Stimulated activated CD8-positive, alpha-beta memory T cell treated with anti-CD3 and anti-CD28 coated beads, Interleukin-7, amount 100 ng/mL, for 4 hours (primary cell): Measurements from ENCODE around the gene ATE1.
"Not testable (repeated sequence)": the region's sequence is repeated elsewhere in the genome, so short reads cannot be mapped to it uniquely, and the experiment has no call there.

Experiments used
- DNase-seq, 2 donors: peaks; one replicate each; pipeline ENCODE4 v3.0.0-alpha.2; 2020; ENCODE audit warnings: low read depth in 2 of 2

The ATE1 gene

DNA sequence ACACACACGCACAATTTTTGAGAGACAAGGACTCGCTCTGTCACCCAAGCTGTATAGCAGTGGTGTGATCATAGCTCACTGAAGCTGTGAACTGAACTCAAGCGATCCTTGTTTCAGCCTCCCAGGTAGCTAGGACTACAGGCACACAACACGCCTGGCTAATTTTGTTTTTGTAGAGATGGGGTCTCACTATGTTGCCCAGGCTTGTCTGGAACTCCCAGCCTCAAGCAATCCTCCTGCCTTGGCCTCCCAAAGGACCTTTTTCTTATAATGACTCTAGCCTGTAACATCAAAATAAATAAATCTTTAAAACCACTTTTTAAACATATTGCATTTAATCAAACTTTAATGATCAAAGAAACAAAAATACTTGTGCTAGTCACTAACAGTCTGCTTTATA is 188.7 kb downstream of the ATE1 start:
- no peak for DNase-seq

DNA sequence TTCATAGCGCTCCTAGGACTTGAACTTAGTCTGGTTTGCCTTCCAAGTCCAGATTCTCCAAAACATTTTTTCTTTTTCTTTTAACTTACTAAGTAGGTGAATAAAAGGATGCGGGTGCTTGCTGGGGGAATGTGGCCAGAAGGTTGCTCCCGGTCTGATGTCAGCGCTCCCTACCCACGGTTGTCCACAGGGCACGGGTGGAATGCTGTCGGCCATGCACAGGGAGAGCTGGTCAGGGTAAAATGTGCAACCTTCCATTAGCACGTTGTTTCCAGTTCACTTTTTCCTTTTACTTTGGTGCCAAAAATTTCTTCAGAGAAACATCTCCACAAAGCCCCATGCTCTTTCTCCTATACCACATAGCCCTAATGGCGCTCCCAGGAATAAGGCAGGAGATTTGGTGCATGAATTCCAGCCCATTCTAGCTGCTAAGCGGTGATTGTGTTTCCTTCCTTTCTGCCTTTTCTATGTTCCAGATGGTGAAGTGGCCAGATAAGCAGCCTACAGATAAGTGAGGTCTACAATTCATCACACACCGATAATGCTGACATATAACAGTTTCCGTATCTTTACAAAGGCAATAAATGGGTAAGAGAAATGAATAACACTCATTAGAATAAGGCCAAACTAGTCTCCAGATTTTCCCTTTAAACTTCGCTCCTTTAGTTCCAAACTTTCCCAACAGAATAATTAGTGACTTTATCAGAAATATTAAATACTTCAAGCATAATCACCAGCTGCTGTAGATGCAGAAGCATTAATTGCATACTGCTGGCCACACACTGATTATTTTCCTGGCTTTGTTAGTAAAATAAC is 191.3 kb downstream of the ATE1 start:
- DNase-seq, result no peak

DNA sequence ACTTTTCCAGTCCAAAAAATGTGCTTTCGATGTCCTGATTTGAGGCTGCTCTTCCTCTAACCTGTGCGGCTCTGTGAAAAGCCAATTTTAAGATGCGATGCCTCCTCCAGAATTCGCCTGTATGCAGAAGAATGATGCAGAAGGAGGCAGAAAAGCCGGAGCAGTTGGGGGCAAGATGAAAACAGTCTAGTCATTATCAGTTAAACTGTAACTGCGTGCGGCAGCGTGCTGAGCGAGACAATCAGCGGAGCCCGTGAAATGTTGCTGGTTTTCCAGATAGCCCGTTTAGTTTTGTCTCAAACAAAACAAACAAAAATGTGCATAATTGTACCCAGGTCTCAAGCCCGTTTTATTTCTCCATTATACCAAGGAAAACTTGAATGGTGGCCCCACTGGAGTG is 192.6 kb downstream of the ATE1 start:
- DNase-seq, result no peak

DNA sequence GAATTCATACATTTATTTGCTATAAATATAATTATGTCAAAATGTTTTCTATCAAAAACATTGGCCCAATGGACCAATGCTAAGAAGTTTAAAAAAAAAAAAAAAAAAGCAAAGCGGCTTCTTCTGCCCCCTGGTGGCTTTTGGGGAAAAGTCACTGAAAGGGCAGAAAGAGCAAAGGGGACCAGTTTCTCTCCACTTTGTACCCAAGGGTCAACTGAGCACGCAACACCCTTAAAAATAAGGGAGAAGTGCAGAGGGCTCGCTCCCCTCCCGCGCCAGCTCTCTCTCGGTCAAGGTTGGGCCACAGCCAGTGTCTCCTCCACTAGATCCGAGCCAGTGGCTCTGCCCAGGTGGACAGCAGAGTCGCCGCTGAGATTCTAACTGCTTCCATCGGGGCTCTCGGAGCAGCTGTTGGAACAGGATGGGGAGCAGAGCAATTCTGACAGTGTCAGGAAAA is 193.2 kb downstream of the ATE1 start:
- DNase-seq, result no peak

DNA sequence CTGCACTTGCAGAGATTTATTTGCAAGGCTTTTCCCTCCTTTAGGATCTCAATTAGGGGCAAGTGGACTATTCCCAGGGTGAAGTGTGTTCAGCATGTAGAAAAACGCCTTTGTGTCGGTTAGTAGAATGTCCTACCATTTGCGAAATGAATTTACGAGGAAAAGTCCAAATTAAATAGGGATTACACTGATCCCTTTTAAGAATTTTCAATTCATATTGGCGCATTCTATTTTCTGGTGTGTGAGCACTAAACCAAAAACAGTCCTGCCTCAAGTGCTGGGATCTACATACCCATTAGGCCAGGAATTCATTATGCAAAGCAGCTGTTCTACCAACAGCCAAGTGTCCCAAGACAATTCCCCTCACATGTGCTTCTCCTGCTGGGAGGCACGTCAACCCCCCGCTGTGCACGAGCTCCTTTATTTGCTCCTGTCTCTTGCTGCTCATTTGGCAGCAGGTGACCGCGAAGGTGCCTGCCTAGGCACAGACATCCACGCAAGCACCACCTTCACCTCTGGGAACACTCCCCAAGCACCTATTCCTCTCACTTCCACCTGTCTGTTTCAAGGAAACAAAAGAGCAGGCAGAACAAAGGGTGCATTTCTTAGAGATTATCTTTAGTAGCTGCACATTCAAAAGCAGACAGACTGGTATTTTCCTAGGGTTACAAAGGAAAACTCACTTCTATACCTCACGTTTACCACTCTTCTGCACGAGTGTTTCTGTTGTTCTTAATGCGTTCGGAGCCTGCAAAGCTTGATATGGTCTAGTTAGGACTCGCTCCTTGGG is 195.0 kb downstream of the ATE1 start:
- no peak for DNase-seq

DNA sequence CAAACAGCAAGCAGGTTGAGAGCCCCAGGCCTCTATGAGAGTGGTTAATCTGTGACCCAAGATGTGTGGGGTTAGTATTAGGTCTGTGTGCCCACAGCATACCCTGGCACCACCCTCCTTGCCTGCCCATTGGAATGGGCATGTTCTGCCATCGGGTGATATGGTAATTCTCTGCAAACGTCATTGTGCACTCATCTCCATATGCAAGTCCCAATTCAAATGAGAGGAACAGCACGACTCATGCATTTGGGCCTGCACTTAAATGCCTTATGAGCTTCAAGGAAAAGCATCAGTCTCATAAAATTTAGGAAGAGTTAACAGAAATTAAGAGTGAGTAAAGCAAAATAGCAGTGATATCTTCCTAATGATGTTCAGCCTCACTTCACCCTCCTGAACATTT is 195.7 kb downstream of the ATE1 start:
- no peak for DNase-seq

DNA sequence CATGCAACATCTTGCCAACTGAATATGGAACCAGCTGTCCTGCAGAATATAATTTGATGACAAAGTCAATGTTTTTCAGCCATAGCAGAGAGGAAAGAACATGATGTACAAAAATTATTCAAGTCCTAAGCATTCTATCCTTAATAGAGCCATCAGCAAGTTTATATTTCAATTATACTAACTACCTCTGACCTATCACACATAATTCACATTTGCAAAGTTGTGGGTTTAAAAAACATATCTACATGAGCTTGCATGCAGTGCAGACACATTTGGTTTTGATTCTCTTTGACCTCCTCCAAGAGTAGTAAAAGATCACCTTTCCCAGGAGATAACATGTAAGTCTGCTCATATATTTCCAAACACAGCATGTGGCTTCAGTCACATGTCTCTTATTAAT is 203.5 kb downstream of the ATE1 start:
- no peak for DNase-seq

DNA sequence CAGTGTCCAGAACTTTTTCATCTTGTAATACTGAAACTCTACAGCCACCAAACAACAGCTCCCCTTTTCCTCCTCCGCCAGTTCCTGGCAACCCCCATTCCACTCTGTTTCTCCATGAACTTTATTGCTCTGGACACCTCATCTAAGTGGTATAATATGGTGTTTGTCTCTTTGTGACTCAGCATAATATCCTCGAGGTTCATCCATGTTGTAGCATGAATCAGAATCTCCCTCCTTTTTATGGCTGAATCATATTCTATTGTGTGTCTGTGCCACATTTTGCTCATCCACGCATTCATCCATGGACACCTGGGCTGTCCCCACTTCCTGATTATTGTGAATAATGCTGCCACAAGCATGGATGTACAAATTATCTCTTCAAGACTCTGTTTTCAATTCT is 205.2 kb downstream of the ATE1 start:
- DNase-seq, result no peak

DNA sequence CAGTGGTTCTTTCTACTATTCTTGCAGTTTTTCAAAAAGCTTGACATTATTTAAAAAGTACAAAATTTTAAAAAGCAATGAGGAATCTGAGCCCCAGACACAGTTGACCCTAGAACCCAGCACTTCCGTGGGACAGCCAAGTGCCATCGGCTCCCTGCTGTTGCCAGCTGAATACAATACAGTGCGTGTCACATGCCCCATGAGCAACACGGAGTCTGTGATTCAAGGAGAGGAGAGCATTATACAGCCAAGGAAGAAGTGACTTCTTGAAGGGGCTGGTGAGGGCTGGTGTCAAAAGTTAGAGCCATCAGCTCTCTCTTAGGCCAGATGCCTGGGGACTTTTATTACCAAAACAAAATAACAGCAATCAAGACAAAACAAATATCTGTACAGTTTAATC is 206.6 kb downstream of the ATE1 start:
- DNase-seq, result no peak

DNA sequence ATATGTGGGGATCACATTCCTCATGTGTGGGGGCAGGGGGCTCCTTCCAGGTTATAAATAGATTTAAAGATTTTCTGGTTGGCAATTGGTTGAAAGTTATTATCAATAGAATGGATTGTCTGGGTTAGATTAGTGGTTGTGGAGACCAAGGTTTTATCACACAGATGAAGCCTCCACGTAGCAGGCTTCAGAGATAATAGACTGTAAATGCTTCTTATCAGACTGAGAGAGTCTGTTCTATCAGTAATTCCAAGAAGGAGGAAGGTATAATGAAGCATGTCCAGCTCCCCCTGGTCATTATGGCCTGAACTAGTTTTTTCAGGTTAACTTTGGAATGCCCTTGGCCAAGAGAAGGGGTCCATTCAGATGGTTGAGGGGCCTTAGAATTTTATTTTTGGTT is 211.9 kb downstream of the ATE1 start:
- no peak for DNase-seq

DNA sequence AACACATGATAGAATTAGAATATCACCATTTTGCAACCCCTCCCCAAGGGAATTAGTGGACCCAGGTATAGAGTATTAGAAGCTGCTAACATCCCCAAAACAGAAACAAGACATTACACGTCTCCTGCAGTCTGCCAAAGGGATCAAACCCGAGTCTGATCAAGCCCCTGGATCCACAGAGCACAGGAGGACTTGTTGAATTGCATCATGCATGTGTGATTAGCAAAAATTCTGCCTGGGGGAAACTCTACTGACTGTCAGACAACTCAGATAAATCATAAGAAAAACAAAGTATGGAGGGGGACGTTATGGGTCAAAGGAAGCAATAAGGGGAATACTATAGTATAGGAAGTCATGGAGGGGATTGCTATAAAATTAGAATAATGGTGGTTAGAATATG is 212.8 kb downstream of the ATE1 start:
- DNase-seq, result no peak

DNA sequence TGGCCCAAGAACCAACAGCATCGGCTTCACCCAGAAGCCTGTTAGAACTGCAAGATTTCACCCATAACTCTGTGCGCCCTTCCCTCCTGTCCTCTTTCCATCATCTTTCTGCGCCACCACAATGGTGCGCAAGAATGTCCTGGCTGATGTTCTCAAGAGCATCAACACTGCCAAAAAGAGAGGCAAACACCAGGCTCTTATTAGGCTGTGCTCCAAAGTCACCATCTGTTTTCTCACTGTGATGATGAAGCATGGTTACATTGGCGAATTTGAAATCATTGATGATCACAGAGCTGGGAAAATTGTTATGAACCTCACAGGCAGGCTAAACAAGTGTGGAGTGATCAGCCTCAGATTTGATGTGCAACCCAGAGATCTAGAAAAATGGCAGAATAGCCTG is 214.3 kb downstream of the ATE1 start:
- no peak for DNase-seq

DNA sequence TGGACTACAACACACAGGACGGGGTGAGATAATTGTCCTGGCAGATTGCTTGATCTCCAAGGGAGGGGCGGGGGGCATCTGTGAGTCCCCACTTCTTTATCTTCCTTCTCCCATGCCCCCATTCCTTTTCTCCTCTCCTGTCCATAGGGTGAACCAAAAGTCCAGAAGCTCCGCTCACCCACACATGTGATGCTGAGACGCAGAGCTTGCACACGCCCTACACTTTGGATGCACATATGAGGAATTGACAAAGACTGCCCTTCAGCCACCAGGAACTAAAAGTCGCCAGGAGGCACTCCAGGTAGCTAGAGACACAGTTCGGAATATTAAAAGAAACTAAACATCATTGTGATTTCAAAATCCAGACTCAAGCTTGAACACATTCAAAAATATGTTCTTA is 216.9 kb downstream of the ATE1 start:
- no peak for DNase-seq

DNA sequence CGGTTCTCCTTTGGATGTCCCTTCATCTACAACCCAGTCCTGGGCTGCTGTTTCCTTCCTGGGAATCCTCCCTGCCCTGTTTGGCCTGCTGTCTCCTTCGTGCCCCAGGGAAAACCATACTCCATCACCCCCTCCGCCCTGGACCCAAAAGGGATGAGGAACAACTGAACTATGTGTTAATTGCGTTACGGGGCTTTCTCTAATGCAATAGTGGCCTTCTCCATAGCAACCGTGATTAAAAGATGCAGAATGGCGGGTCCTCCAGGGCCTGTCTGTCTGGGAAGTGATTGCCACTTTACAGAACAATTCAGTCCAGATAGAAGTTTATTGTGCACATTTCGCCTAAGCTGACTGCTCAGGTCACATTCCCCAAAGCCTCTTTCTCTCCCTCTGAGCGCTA is 217.6 kb downstream of the ATE1 start:
- no peak for DNase-seq

DNA sequence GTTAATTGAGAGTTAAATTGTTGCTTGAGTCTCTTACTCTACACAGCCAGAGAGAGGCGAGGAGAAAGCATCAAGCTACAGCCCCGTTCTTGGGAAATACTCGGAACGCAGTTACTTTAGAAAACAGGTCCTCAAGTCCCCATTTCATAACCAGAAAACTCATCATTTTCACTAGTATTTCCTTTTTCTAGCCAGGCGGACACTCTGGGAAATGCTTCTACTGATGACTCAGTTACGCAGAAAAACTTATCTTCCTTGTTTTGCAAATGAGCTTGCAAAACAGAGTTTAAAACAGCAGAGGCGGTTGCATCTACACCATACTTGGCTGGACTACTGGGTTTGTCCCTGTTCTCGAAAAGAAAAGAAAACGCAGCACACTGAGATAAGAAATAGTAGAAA is 218.2 kb downstream of the ATE1 start:
- no peak for DNase-seq

DNA sequence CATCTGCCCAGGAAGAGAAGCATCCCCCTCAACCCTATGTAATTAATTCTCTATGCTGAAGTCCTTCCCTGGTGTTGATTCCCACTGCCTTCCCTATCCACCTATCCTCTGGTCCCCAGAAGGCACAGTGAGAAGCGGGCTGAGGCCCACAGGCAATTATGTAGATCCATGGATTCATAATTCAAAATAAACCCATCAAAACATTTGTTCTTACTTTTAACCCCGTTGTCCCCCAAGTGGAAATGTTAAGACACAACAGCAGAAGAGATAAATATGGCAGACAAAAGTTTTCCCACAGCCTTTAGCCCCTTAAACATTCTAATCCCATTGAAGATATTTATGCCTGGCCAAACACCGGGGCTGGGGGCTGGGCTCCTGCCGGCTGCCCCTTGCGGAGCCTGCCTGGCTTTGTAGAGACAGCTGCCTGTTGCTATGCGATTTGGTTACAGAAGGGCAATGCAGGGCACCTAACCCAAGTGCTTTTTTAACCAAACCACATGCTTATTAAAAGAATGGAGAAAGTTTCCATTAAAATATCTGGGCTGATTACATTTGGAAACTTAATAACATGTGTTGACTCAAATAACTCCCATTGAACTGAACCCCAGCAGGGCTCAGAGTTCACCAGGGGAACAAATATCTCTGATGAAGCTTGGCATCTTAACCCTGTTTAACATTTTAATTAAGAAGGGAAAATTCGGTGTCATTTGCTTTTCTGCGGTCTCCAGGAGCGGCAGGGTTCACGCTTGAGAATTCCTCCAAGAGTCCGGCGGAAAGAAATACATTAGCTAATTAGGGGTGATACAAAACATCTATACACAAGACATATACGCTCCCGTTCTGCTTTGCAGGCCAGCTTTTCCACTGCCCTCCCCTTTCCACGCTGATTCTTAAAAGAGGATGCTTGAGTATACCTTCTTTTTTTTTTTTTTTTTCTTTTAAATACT is 218.8 kb downstream of the ATE1 start:
- DNase-seq, result no peak

DNA sequence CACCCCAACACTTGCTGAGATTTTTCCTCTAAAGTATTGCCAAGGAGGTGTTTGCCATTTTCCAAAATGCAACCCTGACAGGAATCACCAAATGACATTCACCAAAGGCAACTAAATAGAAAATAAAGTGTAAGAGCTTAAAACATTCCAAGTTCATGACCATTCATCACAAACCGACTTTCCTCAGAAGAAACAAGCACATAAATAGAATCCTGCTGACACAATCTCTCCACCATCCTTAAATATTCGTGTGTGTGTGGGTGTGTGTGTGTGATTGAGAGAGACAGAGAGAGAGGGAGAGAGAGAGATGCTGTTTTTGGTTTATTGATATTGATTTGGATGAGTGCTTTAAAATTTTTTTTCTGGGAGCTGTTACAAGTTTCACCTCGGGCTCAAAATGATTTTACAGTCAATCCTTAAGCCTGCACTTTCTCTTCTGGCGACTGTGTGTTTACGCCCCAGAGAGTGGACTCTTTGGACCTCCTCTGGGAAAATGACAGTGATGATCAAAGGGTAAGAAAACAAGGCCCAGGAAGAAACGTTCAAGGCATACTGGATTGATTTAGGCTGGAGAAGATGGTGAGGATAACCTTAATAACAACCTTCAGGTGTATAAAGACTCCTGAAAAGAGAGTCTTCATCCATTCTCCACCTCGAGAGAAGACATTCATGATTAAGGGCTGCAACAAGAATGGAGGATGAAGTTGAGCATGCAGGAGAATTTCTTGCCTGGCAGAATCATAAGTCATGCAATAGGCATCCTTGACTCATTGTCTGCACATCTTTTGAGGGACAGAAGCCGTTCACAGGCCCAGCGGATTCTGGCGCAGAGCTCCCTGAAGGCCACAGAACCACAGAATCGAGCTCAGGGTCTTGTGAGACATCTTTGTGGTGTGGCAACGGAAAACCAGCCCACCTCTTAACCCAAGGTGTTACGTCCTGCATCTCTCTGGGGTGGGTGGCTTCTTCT is 225.2 kb downstream of the ATE1 start:
- no peak for DNase-seq

DNA sequence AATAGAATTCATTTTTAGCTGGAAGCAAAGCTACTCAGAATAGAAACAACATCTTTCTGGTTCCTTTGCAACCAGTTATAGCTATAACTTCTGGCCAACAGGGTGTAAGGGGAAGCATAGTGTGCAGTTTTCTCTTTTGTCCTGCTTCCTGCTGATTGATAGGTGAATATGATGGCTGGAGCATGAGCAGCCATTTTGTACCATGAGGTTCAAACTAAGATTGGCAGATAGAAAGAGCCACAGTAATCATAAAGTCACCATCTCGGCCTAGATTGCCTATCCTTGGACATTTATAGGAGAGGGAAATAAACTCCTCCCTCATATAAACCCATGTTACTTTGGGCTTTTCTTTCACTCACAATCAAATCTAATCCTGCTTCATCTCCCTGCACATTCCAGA is 227.4 kb downstream of the ATE1 start:
- no peak for DNase-seq

DNA sequence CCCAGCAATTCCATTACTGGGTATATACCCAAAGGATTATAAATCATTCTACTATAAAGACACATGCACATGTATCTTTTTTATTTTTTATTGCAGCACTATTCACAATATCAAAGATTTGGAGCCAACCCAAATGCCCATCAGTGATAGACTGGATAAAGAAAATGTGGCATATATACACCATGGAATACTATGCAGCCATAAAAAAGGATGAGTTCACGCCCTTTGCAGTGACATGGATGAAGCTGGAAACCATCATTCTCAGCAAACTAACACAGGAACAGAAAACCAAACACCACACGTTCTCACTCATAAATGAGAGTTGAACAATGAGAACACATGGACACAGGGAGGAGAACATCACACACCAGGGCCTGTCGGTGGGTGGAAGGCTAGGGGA is 228.1 kb downstream of the ATE1 start:
- DNase-seq, result not testable (repeated sequence)

DNA sequence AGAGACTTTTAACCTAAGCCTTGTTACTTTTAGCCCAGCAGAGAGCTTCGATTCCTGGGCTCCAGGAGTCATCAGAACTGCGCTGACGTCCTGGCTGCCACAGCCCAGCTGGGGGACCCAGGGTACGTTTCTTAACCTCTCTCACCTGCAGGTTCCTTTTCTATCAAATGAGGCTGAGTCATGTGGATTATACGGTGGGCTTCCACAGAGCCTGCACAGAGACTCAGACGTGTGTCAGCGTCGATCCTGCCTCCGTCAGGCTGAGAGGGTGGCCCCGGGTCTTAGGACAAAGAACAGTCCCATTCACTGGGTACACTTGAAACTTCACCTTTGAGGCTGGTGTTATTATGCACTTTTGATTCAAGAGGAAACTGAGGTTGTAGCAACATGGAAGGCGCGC is 228.9 kb downstream of the ATE1 start:
- no peak for DNase-seq

DNA sequence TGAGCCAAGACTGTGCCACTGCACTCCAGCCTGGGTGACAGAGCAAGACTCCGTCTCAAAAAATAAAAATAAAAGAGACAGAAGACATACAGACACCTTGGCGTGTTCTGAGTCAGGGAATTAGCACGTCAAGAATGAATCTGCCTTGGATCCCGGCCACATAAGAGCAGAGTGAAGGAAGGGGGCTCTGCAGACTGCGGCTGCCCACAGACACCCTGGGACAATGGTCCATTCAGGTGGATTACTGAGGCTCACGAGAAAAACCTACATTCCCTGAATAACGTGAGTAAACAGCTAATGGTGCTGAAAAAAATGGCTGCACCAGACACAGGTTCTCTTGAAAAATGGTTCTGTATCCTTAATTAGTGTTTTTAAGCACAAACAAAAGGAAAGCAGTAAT is 229.5 kb downstream of the ATE1 start:
- no peak for DNase-seq
